Occipital lobe (tissue), 2 donors: ENCODE data around the gene CGNL1. TPM values are rescaled to one million over a fixed set of nuclear protein-coding genes. Genes with fewer than 3 reads are reported as not detected.

Experiments used
- DNase-seq: peaks from one replicate; lab custom pipeline; 2025; lab: John Stamatoyannopoulos, UW
- total RNA-seq: library from RNA; depleted of rRNA; stranded (reverse); fragments of >200 nt; gene quantifications from one replicate; pipeline ENCODE4 v1.2.3, GENCODE V29; 2014

Gene CGNL1
- total RNA-seq, 1 donor from 2014 or later = 5.3 TPM

- DNase-seq = no peak
Observed at GRCh38 chr15:57423599-57424140, 47.4 kb downstream of the CGNL1 start.

GRCh38 chr15:57424628-57425405 lies 48.5 kb downstream of the CGNL1 start:
- DNase-seq = no peak

GRCh38 chr15:57425842-57426241 lies 49.5 kb downstream of the CGNL1 start:
- DNase-seq = no peak

- DNase-seq = no peak
Observed at GRCh38 chr15:57427367-57427821, 51.1 kb downstream of the CGNL1 start.

- no peak for DNase-seq
Observed at GRCh38 chr15:57432141-57432741, 55.9 kb downstream of the CGNL1 start.

- DNase-seq = no peak
Observed at GRCh38 chr15:57436166-57436565, 59.9 kb downstream of the CGNL1 start.

GRCh38 chr15:57436961-57437360 lies 60.7 kb downstream of the CGNL1 start:
- DNase-seq = no peak

GRCh38 chr15:57437564-57437963 lies 61.3 kb downstream of the CGNL1 start:
- DNase-seq = no peak

GRCh38 chr15:57438166-57438565 lies 61.9 kb downstream of the CGNL1 start:
- DNase-seq = no peak

- DNase-seq = no peak
Observed at GRCh38 chr15:57439128-57440027, 63.1 kb downstream of the CGNL1 start.

GRCh38 chr15:57440167-57440566 lies 63.9 kb downstream of the CGNL1 start:
- no peak for DNase-seq

GRCh38 chr15:57440799-57441198 lies 64.5 kb downstream of the CGNL1 start:
- DNase-seq = no peak

GRCh38 chr15:57442335-57442734 lies 66.0 kb downstream of the CGNL1 start:
- no peak for DNase-seq

GRCh38 chr15:57443486-57443885 lies 67.2 kb downstream of the CGNL1 start:
- DNase-seq = no peak

- no peak for DNase-seq
Observed at GRCh38 chr15:57444877-57445513, 68.7 kb downstream of the CGNL1 start.

- no peak for DNase-seq
Observed at GRCh38 chr15:57445872-57446271, 69.6 kb downstream of the CGNL1 start.

- no peak for DNase-seq
Observed at GRCh38 chr15:57446393-57446792, 70.1 kb downstream of the CGNL1 start.

- no peak for DNase-seq
Observed at GRCh38 chr15:57451555-57451954, 75.2 kb downstream of the CGNL1 start.

GRCh38 chr15:57452090-57452754 lies 75.9 kb downstream of the CGNL1 start:
- no peak for DNase-seq

- no peak for DNase-seq
Observed at GRCh38 chr15:57455929-57456328, 79.6 kb downstream of the CGNL1 start.

GRCh38 chr15:57456559-57456958 lies 80.3 kb downstream of the CGNL1 start:
- no peak for DNase-seq
